ENCODE data around the gene UBASH3A. TPM values are rescaled to one million over a fixed set of nuclear protein-coding genes. Genes with fewer than 3 reads are reported as not detected.

The UBASH3A gene
- total RNA-seq, 2 experiments from 2014 or later: 13.5 to 14.9 TPM

GRCh38 chr21:42365770-42366169, 37.9 kb upstream of the UBASH3A start:
- intact Hi-C loops (cut with micrococcal nuclease): no loop called here
- no peaks in the 10 kb centered on the region for H3K27me3 Mint-ChIP-seq (ENCODE audit: low read depth)
- no peaks in the 10 kb centered on the region for H3K36me3 Mint-ChIP-seq (ENCODE audit: low read depth)
- no peak for DNase-seq
- CTCF ChIA-PET: no interaction called here
- H3K4me3 Mint-ChIP-seq: no peak overlapping the region
- H3K27ac Mint-ChIP-seq: no peak overlapping the region
- H3K4me1 Mint-ChIP-seq (ENCODE audit: low read depth): peaks cover 6% of the 10 kb centered on the region
- no peaks in the 10 kb centered on the region for H3K9me3 Mint-ChIP-seq

DNA sequence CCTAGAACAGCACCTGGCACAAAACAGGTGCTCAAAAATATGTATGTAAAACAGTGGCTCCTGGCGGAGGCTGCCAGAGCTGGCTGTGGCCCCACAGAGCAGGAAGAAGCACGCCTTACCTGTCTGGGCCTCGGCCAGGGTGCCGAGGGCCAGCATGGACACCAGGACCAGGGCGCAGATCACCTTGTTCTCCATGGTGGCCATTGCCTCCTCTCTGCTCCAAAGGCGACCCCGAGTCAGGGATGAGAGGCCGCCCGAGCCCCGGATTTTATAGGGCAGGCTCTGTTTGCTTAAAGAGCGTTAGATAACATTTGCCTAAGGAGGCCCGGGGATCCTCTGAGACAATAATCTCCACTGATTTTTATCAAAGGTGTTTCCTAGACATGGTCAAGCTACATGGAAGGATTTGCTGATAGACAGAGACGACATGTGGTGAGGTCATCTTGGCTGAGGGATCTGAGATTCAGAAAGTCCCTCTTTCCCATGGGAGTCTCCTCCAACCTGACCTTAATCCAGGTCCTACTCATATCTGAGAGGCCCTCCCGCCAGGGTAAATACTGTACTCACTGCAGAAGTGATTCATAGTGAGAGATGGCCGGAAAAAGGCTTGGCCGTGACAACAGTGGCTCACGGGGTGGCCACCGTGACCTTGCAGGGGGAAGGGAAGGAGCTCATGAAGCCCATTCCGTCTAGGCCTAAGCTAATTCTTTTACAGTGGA, 37.3 kb upstream of the UBASH3A start, which contains the start of gene TFF1:
TFF1 (minus strand) TSS at position 244 of the 719 bp plus-strand sequence; CDS start at position 204, 40 bp downstream.
- H3K27ac Mint-ChIP-seq: no peak within 1 kb of the TSS

GRCh38 chr21:42367367-42368165, 36.1 kb upstream of the UBASH3A start:
- Mint-ChIP-seq H3K9me3 (no peaks in the 10 kb centered on the region), H3K27ac (no peak overlapping the region), H3K27me3 (ENCODE audit: low read depth) (no peaks in the 10 kb centered on the region), H3K4me1 (ENCODE audit: low read depth) (peaks cover 6% of the 10 kb centered on the region), H3K36me3 (ENCODE audit: low read depth) (no peaks in the 10 kb centered on the region), H3K4me3 (no peak overlapping the region)
- intact Hi-C loops (cut with micrococcal nuclease): no loop called here
- CTCF ChIA-PET: interaction anchor here (0.6 to 0.7 kb wide), 2 partner anchors 208 to 222 kb away, joined by 3 read pairs; no protein-coding TSS in a partner anchor
- DNase-seq: no peak

More for the DNA sequence above, 37.3 kb upstream of the UBASH3A start, which contains the start of gene TFF1:
- DNase-seq: no peak
- CTCF ChIA-PET: interaction anchor here (0.8 to 0.9 kb wide), 2 partner anchors 31 to 52 kb away, joined by 3 to 4 read pairs; no protein-coding TSS in a partner anchor
- H3K4me1 Mint-ChIP-seq (ENCODE audit: low read depth): peaks cover 6% of the 10 kb centered on the region
- no peaks in the 10 kb centered on the region for H3K36me3 Mint-ChIP-seq (ENCODE audit: low read depth)
- H3K27me3 Mint-ChIP-seq (ENCODE audit: low read depth): no peaks in the 10 kb centered on the region
- H3K4me3 Mint-ChIP-seq: no peak within 1 kb of the TSS
- no peaks in the 10 kb centered on the region for H3K9me3 Mint-ChIP-seq
- intact Hi-C loops (cut with micrococcal nuclease): no loop called here

- no peaks in the 10 kb centered on the region for H3K27me3 Mint-ChIP-seq (ENCODE audit: low read depth)
- H3K36me3 Mint-ChIP-seq (ENCODE audit: low read depth): no peaks in the 10 kb centered on the region
- CTCF ChIA-PET: interaction anchor here (0.6 to 1.6 kb wide), 2 partner anchors 11 to 84 kb away, joined by 3 read pairs; no protein-coding TSS in a partner anchor
- H3K4me3 Mint-ChIP-seq: no peak overlapping the region
- intact Hi-C loops (cut with micrococcal nuclease): no loop called here
- H3K9me3 Mint-ChIP-seq: no peaks in the 10 kb centered on the region
- peaks cover 18% of the 10 kb centered on the region for H3K4me1 Mint-ChIP-seq (ENCODE audit: low read depth)
- DNase-seq: no peak
- H3K27ac Mint-ChIP-seq: no peak overlapping the region
Measured at GRCh38 chr21:42369821-42370220, 33.9 kb upstream of the UBASH3A start.

- no peak for DNase-seq
- no peaks in the 10 kb centered on the region for H3K27me3 Mint-ChIP-seq (ENCODE audit: low read depth)
- intact Hi-C loops (cut with micrococcal nuclease): no loop called here
- peaks cover 22% of the 10 kb centered on the region for H3K4me1 Mint-ChIP-seq (ENCODE audit: low read depth)
- CTCF ChIA-PET: interaction anchor here (1.1 kb wide), 1 partner anchor 11 kb away, joined by 3 read pairs; no protein-coding TSS in a partner anchor
- H3K36me3 Mint-ChIP-seq (ENCODE audit: low read depth): no peaks in the 10 kb centered on the region
- no peak overlapping the region for H3K27ac Mint-ChIP-seq
- H3K4me3 Mint-ChIP-seq: no peak overlapping the region
- no peaks in the 10 kb centered on the region for H3K9me3 Mint-ChIP-seq
Measured at GRCh38 chr21:42370894-42371654, 32.6 kb upstream of the UBASH3A start.

DNA sequence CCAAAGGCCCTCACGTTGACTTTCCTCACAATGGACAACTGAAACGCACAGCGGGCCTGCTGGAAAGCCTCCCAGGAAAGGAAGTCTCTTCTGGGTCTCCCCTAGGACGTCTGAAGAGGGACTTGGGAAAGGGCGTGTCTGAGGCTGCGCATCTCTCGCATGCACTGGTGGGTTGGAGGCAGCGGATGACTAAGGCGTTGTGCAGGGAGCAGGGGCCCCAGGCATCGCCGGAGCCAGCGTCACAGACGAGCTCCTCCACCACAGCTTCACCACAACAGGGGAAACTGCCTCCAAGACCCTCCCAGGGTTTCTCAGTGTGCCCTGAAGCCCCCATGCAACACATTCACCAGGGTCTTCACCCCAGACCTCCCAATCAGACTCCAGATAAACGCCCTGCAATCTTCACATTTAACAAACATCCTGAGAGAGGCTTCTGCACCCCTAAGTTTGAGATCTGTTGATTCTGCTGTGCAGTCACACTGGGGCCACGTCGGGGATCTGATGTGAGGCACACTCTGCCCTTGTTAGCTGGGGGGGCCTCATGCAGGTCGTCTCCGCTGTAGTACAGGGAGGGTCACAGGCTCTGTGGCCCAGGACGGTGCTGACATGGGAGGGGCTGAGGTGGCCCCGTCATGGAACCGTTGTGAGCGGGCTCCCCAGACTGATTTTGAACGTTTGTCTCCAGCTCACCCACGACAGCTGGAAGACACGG, 30.4 kb upstream of the UBASH3A start:
- intact Hi-C loops (cut with micrococcal nuclease): no loop called here
- peaks cover 18% of the 10 kb centered on the region for H3K4me1 Mint-ChIP-seq (ENCODE audit: low read depth)
- no peaks in the 10 kb centered on the region for H3K9me3 Mint-ChIP-seq
- CTCF ChIA-PET: interaction anchor here (1.0 to 2.3 kb wide), 3 partner anchors 10 to 50 kb away, joined by 3 to 8 read pairs (median 7); no protein-coding TSS in a partner anchor
- H3K27ac Mint-ChIP-seq: peak overlapping the region; percentile 60
- H3K4me3 Mint-ChIP-seq: no peak overlapping the region
- no peaks in the 10 kb centered on the region for H3K36me3 Mint-ChIP-seq (ENCODE audit: low read depth)
- peak; percentile 45 for DNase-seq
- H3K27me3 Mint-ChIP-seq (ENCODE audit: low read depth): no peaks in the 10 kb centered on the region

DNA sequence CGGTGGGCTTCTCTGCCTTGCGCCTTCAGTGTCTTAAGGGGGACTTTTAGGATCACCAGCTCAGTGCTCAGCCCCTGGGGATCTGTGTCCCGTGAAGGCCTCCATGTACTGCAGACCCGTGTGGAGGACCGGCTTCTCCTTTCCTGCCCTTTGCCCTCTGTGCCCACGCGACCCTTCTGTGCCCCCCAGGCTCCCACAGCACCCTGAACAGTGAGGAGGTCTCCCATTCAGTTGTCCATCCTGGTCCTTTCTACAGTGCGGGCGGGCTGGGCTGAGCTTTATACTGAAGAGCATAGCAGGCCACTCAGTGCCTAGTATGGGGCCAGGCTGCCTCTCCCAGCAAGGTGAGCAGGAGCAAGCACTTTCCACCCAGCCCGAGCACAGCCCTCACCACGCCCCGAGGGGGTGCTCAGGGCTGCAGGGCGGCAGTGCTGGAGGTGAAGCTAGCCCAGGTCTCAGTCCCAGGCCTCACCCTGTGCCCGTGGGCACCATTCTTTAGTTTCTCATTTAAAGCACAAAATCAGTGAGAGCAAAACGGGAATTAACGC, 29.7 kb upstream of the UBASH3A start:
- no peak overlapping the region for H3K4me3 Mint-ChIP-seq
- H3K27me3 Mint-ChIP-seq (ENCODE audit: low read depth): no peaks in the 10 kb centered on the region
- no peaks in the 10 kb centered on the region for H3K36me3 Mint-ChIP-seq (ENCODE audit: low read depth)
- CTCF ChIA-PET: interaction anchor here (1.0 to 2.3 kb wide), 5 partner anchors 9 to 64 kb away, joined by 3 to 8 read pairs (median 6); no protein-coding TSS in a partner anchor
- H3K4me1 Mint-ChIP-seq (ENCODE audit: low read depth): peaks cover 17% of the 10 kb centered on the region
- DNase-seq: no peak
- intact Hi-C loops (cut with micrococcal nuclease): no loop called here
- H3K9me3 Mint-ChIP-seq: no peaks in the 10 kb centered on the region
- peak overlapping the region; percentile 79 for H3K27ac Mint-ChIP-seq

DNA sequence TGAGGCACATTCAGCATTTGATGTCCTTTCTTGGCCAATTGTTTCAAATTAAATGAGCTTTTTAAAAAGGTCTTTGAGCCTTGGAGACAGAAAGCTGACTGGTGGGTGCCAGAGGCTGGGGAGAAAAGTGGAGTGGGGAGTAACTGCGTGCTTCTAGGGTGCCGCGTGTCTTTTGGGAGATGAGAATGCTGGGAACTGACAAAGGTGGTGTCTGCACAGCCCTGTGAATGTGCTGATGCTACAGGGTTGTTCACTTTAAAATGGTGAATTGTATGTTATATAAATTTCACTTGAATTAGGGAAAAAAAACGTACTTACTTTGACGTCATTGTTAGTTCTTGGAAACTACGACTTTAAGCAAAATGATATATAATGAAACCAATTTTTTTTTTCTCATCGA, 29.2 kb upstream of the UBASH3A start:
- Mint-ChIP-seq H3K4me1 (ENCODE audit: low read depth) (peaks cover 17% of the 10 kb centered on the region), H3K4me3 (no peak overlapping the region), H3K36me3 (ENCODE audit: low read depth) (no peaks in the 10 kb centered on the region), H3K27ac (peak overlapping the region; percentile 79), H3K27me3 (ENCODE audit: low read depth) (no peaks in the 10 kb centered on the region), H3K9me3 (no peaks in the 10 kb centered on the region)
- CTCF ChIA-PET: interaction anchor here (1.1 to 2.3 kb wide), 4 partner anchors 14 to 64 kb away, joined by 4 to 8 read pairs (median 6); no protein-coding TSS in a partner anchor
- DNase-seq: no peak
- intact Hi-C loops (cut with micrococcal nuclease): no loop called here

DNA sequence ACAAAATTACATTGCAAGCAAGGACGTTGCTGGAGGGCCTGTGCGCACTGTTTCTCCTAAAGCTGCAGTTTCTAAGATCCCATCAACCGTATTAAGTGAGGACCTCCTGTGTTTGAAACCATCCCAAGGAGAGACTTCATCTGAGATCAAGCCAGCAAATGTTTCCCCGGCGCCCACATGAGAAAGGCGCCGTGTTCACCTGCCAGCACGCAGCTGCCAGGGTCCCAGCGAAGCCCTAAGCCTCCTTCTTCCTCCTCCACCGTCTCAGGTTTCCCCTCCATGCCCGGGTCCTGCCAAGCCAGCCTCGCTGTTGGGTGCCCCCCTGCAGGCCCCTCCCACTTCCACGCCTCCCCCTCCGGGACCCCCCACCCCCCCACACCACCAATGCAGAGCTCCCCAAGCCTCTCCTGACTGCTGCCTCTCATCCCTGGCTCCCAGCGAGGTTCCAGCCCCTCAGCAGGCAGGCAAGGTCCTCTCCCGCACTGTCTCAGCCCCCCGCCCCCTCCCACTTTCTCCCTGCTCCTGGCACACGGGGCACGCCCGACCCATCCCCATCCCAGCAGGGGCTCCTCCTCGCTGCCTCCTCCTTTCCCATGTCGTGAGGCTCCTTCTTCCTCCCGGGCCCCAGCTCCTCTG, 28.7 kb upstream of the UBASH3A start:
- no peaks in the 10 kb centered on the region for H3K36me3 Mint-ChIP-seq (ENCODE audit: low read depth)
- peaks cover 17% of the 10 kb centered on the region for H3K4me1 Mint-ChIP-seq (ENCODE audit: low read depth)
- H3K9me3 Mint-ChIP-seq: no peaks in the 10 kb centered on the region
- no peaks in the 10 kb centered on the region for H3K27me3 Mint-ChIP-seq (ENCODE audit: low read depth)
- H3K4me3 Mint-ChIP-seq: peak overlapping the region; percentile 49
- CTCF ChIA-PET: interaction anchor here (1.1 to 2.3 kb wide), 4 partner anchors 14 to 65 kb away, joined by 4 to 8 read pairs (median 6); no protein-coding TSS in a partner anchor
- H3K27ac Mint-ChIP-seq: peak overlapping the region; percentile 81
- no peak for DNase-seq
- intact Hi-C loops (cut with micrococcal nuclease): no loop called here

DNA sequence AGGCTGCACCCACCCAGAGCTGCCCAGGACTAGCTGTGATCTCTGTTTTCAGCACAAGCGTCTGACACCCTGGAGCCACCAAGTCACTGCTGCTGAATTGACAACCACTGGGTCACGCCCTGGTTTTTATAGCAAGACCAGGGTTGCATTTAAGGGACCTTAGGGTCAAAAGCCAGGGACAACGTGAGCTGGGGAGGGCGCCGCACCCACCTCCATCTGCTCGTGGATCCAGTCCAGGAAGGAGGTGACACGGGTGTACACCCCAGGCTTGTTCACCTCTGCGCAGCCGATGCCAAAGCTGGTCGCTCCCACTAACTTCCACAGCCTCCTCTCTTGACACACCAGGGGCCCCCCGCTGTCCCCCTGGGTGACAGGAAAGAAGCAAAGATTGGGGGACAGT, 28.2 kb upstream of the UBASH3A start:
- Mint-ChIP-seq H3K4me1 (ENCODE audit: low read depth) (peaks cover 17% of the 10 kb centered on the region), H3K36me3 (ENCODE audit: low read depth) (no peaks in the 10 kb centered on the region), H3K27me3 (ENCODE audit: low read depth) (no peaks in the 10 kb centered on the region), H3K9me3 (no peaks in the 10 kb centered on the region), H3K4me3 (no peak overlapping the region), H3K27ac (peak overlapping the region; percentile 81)
- intact Hi-C loops (cut with micrococcal nuclease): no loop called here
- DNase-seq: no peak
- CTCF ChIA-PET: interaction anchor here (2.3 kb wide), 1 partner anchor 48 kb away, joined by 7 read pairs; no protein-coding TSS in a partner anchor

DNA sequence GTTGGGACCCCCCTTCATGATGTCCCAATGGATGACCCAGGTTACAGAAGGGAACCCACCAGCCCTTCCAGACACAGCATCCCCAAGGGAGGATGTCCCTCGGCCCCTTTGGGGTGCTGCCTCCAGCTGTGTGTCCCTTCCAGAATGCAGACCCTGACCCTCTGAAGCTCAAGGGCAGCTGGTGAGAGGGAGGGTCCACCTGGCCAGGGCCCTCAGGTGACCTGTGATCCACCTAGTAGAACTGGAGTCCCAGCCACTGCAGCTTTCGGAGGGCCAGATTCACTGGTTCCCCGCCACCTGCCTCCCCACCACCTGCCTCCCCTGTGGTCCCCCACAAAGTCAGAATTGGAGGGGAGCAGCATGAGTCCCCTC, 27.8 kb upstream of the UBASH3A start:
- H3K4me3 Mint-ChIP-seq: no peak overlapping the region
- no peaks in the 10 kb centered on the region for H3K9me3 Mint-ChIP-seq
- intact Hi-C loops (cut with micrococcal nuclease): no loop called here
- no peak overlapping the region for H3K27ac Mint-ChIP-seq
- peaks cover 2% of the 10 kb centered on the region for H3K36me3 Mint-ChIP-seq (ENCODE audit: low read depth)
- H3K27me3 Mint-ChIP-seq (ENCODE audit: low read depth): no peaks in the 10 kb centered on the region
- peaks cover 17% of the 10 kb centered on the region for H3K4me1 Mint-ChIP-seq (ENCODE audit: low read depth)
- CTCF ChIA-PET: interaction anchor here (2.3 kb wide), 1 partner anchor 48 kb away, joined by 7 read pairs; no protein-coding TSS in a partner anchor
- DNase-seq: no peak
